CD14-positive monocyte (primary cell): Measurements from ENCODE around the gene MDFIC. TPM values are rescaled to one million over a fixed set of nuclear protein-coding genes. Genes with fewer than 3 reads are reported as not detected.

Experiments
- DNase-seq, 3 donors: peaks; one replicate each; pipeline ENCODE4 v3.0.0-alpha.2; 2011 to 2022
- H2AFZ ChIP-seq: 2 replicates; pipeline ENCODE4 v1.6.0; 2012; ENCODE audit warnings: mild to moderate bottlenecking, low read depth, low read length, inconsistent platforms; ENCODE audit not compliant: insufficient read depth, poor library complexity, severe bottlenecking
- H3K27ac ChIP-seq, 2 donors: 1 replicate in 1 of 2; 2 replicates in 1 of 2; pipeline ENCODE4 v1.5.1; 2012 to 2013; ENCODE audit warnings: low read length in 2 of 2, control low read depth in 1 of 2, inconsistent platforms in 1 of 2, low read depth in 1 of 2, mild to moderate bottlenecking in 1 of 2
- H3K27me3 ChIP-seq, 2 donors: one replicate each; pipeline versions ENCODE4 v1.6.0 to v1.6.1; 2011 to 2013; ENCODE audit warnings: low read length in 2 of 2; ENCODE audit not compliant: control insufficient read depth in 2 of 2, insufficient read depth in 2 of 2
- H3K36me3 ChIP-seq, 2 donors: replicated peaks in 1 of 2; 1 replicate in 1 of 2; 2 replicates in 1 of 2; pipeline versions ENCODE4 v1.5.1 to v1.6.1; 2012 to 2013; ENCODE audit warnings: low read length in 2 of 2, control low read depth in 1 of 2, inconsistent platforms in 1 of 2, mild to moderate bottlenecking in 1 of 2; ENCODE audit not compliant: insufficient read depth in 2 of 2, control insufficient read depth in 1 of 2
- H3K4me1 ChIP-seq, 2 donors: 1 replicate in 1 of 2; 2 replicates in 1 of 2; pipeline versions ENCODE4 v1.5.1 to v1.6.1; 2012 to 2013; ENCODE audit warnings: low read length in 2 of 2, control low read depth in 1 of 2, inconsistent platforms in 1 of 2, mild to moderate bottlenecking in 1 of 2, moderate library complexity in 1 of 2; ENCODE audit not compliant: insufficient read depth in 2 of 2, control insufficient read depth in 1 of 2
- H3K4me2 ChIP-seq: replicated peaks from 2 replicates; pipeline ENCODE3; 2012; ENCODE audit warnings: low read length, moderate library complexity, mild to moderate bottlenecking; ENCODE audit not compliant: poor library complexity, severe bottlenecking; ENCODE audit errors: extremely low read depth
- H3K4me3 ChIP-seq, 3 experiments: fragments of 200-600 bp in 1 of 3; sonication (generic) in 1 of 3; replicated peaks in 1 of 3; 1 replicate in 2 of 3; 2 replicates in 1 of 3; pipeline ENCODE4 v1.5.1; 2011 to 2013; ENCODE audit warnings: low read length in 3 of 3, mild to moderate bottlenecking in 3 of 3, control low read depth in 2 of 3, low read depth in 2 of 3, inconsistent platforms in 1 of 3, moderate library complexity in 1 of 3
- H3K79me2 ChIP-seq: 2 replicates; pipeline ENCODE4 v1.6.0; 2012; ENCODE audit warnings: mild to moderate bottlenecking, control low read depth, inconsistent platforms, low read length, moderate library complexity; ENCODE audit not compliant: insufficient read depth
- H3K9ac ChIP-seq: 2 replicates; pipeline ENCODE4 v1.6.0; 2017; ENCODE audit warnings: low read length, mild to moderate bottlenecking; ENCODE audit not compliant: insufficient read depth, poor library complexity, severe bottlenecking
- H3K9me3 ChIP-seq, 2 donors: replicated peaks in 1 of 2; 1 replicate in 1 of 2; 2 replicates in 1 of 2; pipeline versions ENCODE4 v1.5.1 to v1.6.1; 2012 to 2013; ENCODE audit warnings: low read length in 2 of 2, control low read depth in 1 of 2; ENCODE audit not compliant: control insufficient read depth in 1 of 2, insufficient read depth in 1 of 2
- H4K20me1 ChIP-seq: 2 replicates; pipeline ENCODE4 v1.6.0; 2012; ENCODE audit warnings: mild to moderate bottlenecking, low read length, control low read depth, moderate library complexity; ENCODE audit not compliant: insufficient read depth
- H3K27ac Mint-ChIP-seq, 7 donors: one replicate each; pipeline ENCODE4 v1.8.0; 2020; ENCODE audit warnings: mild to moderate bottlenecking in 7 of 7, mixed read lengths in 7 of 7, moderate library complexity in 6 of 7, inconsistent platforms in 2 of 7
- H3K27me3 Mint-ChIP-seq, 3 donors: one replicate each; pipeline ENCODE4 v1.8.0; 2021 to 2022; ENCODE audit warnings: low read depth in 3 of 3, mild to moderate bottlenecking in 3 of 3, mixed read lengths in 3 of 3, moderate library complexity in 3 of 3, inconsistent platforms in 1 of 3
- H3K36me3 Mint-ChIP-seq, 2 donors: one replicate each; pipeline ENCODE4 v1.8.0; 2020; ENCODE audit warnings: mixed read lengths in 2 of 2, inconsistent platforms in 1 of 2, mild to moderate bottlenecking in 1 of 2
- H3K4me1 Mint-ChIP-seq: one replicate; pipeline ENCODE4 v1.8.0; 2020; ENCODE audit warnings: mild to moderate bottlenecking, mixed read lengths
- H3K4me3 Mint-ChIP-seq, 2 donors: one replicate each; pipeline ENCODE4 v1.8.0; 2020; ENCODE audit warnings: mild to moderate bottlenecking in 2 of 2, mixed read lengths in 2 of 2, moderate library complexity in 1 of 2
- H3K9me3 Mint-ChIP-seq, 7 donors: one replicate each; pipeline ENCODE4 v1.8.0; 2020 to 2022; ENCODE audit warnings: mixed read lengths in 7 of 7, mild to moderate bottlenecking in 6 of 7, moderate library complexity in 6 of 7, inconsistent platforms in 2 of 7
- CTCF ChIP-seq: fragments of 200-600 bp; IDR thresholded peaks from one replicate; pipeline ENCODE4 v1.8.0; 2022; ENCODE audit warnings: antibody characterized with exemption, mild to moderate bottlenecking
- WGBS: methylation state at CpG from one replicate; pipeline ENCODE4 v1.1.5; 2013; ENCODE audit warnings: missing lambda C conversion rate; ENCODE audit not compliant: insufficient coverage; 5-methylcytosine and 5-hydroxymethylcytosine counted together
- intact Hi-C, 2 donors: fragments of 100-400 bp; cut with micrococcal nuclease; formaldehyde crosslinking; loops; one replicate each; pipeline versions ENCODE4 v1.15.0 to v1.15.1; 2023
- polyA plus RNA-seq, 3 donors: library from polyadenylated mRNA; depleted of rRNA in 1 of 3; unstranded in 2 of 3; stranded (reverse) in 1 of 3; fragments of 300-500 nt in 2 of 3; fragments of >200 nt in 1 of 3; fragmentation: Illumina TruSeq in 2 of 3; gene quantifications; 1 replicate in 2 of 3; 2 replicates in 1 of 3; pipeline ENCODE4 v1.2.3, GENCODE V29; 2012 to 2021

Gene MDFIC
- polyA plus RNA-seq, 3 donors = 13.0 to 30.0 (median 19.9) TPM

DNA sequence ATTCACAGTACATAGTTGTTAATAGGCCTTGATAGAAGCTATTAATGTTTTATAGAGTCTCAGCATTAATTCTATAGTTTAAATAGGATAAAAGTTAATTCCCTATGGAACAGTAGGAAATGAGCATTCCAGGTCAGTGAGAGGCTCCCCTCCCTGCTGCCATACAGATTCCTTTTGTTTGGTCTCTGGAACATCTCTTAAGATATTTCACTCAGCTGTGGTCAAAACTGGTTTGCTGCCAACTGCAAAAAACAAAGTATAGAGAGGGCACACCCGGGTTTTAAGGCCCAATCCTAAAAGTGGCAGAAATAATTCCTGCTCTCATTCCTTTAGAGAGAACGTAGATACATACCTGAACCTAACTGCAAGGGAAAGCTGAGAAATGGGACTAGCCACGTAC, 51.3 kb downstream of the MDFIC start:
- Histone ChIP-seq H3K27me3 (no peaks in the 10 kb centered on the region), H3K9me3 (no peaks in the 10 kb centered on the region), H3K27ac (peak overlapping the region in 1 of 2 donors; percentile 58), H3K4me1 (peaks cover 17 to 40% of the 10 kb centered on the region in 2 donors), H3K9ac (no peak overlapping the region), H3K79me2 (peaks cover 92% of the 10 kb centered on the region), H3K4me2 (no peak overlapping the region), H2AFZ (no peak overlapping the region), H4K20me1 (peaks cover 24% of the 10 kb centered on the region), H3K36me3 (no peaks in the 10 kb centered on the region), H3K4me3 (no peak overlapping the region)
- peak overlapping the region in 2 of 7 donors; percentile 30 to 37 for H3K27ac Mint-ChIP-seq
- peaks cover 63% of the 10 kb centered on the region for H3K4me1 Mint-ChIP-seq
- no CpG with 5 or more reads among the region's 3 CpGs for WGBS
- H3K4me3 Mint-ChIP-seq = no peak overlapping the region
- no peaks in the 10 kb centered on the region for H3K9me3 Mint-ChIP-seq
- intact Hi-C loops = loop anchor here in 1 of 2 donors (5.0 kb wide), 1 partner anchor 51 kb away; the partner anchor contains the start of gene MDFIC
- no peak for TF ChIP-seq CTCF
- no peaks in the 10 kb centered on the region for H3K27me3 Mint-ChIP-seq
- peaks cover 2 to 4% of the 10 kb centered on the region in 2 donors for H3K36me3 Mint-ChIP-seq
- no peak for DNase-seq

DNA sequence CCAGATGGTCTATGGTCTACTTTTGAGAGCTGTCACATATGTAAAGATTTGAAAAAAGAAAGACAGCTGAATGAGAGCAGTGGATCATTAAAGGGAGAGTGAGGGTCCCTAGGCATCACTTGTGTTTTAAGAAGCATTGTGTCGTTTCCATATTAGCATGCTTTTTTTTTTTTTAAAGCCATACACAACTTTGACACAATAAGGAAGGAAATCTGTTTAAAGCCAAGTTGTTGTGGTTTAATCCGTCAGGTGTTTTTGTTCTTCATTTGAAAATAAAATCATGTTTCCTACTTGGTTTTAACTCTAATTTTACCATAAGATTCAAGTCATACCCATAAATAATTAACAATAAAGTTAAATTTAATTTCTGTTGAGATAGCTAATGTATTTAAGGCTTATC, 53.5 kb downstream of the MDFIC start:
- H3K4me1 Mint-ChIP-seq = peaks cover 52% of the 10 kb centered on the region
- peaks cover 9 to 10% of the 10 kb centered on the region in 2 donors for H3K36me3 Mint-ChIP-seq
- no peak overlapping the region for H3K4me3 ChIP-seq
- peaks cover 17% of the 10 kb centered on the region for H4K20me1 ChIP-seq
- intact Hi-C loops = no loop called here
- peaks cover 72% of the 10 kb centered on the region for H3K79me2 ChIP-seq
- H3K27ac Mint-ChIP-seq = no peak overlapping the region
- H3K9me3 ChIP-seq = no peaks in the 10 kb centered on the region
- peaks cover 14 to 34% of the 10 kb centered on the region in 2 donors for H3K4me1 ChIP-seq
- no peak for TF ChIP-seq CTCF
- no peaks in the 10 kb centered on the region for H3K27me3 Mint-ChIP-seq
- H3K27me3 ChIP-seq = no peaks in the 10 kb centered on the region
- H3K4me2 ChIP-seq = no peak overlapping the region
- WGBS = no CpG with 5 or more reads among the region's 2 CpGs
- H3K36me3 ChIP-seq = peaks cover 4 to 10% of the 10 kb centered on the region in 2 donors
- no peak overlapping the region for H2AFZ ChIP-seq
- no peak overlapping the region for H3K27ac ChIP-seq
- H3K9ac ChIP-seq = no peak overlapping the region
- DNase-seq = no peak
- H3K9me3 Mint-ChIP-seq = no peaks in the 10 kb centered on the region
- H3K4me3 Mint-ChIP-seq = no peak overlapping the region
